ENCODE measurements around the gene SH2D1B.

- no peak for TF ChIP-seq CTCF (IDR thresholded peaks at IDR 0.05)
- no peak for TF ChIP-seq ZFX (IDR thresholded peaks at IDR 0.05; ENCODE audit: borderline replicate concordance)
Measured at GRCh38 chr1:162351246-162351842, 60.6 kb downstream of the SH2D1B start.
